ENCODE results near the gene TUBGCP4.
A peak's percentile ranks its signal among the peaks of the same experiment; 100 is the strongest.

TUBGCP4 gene

DNA sequence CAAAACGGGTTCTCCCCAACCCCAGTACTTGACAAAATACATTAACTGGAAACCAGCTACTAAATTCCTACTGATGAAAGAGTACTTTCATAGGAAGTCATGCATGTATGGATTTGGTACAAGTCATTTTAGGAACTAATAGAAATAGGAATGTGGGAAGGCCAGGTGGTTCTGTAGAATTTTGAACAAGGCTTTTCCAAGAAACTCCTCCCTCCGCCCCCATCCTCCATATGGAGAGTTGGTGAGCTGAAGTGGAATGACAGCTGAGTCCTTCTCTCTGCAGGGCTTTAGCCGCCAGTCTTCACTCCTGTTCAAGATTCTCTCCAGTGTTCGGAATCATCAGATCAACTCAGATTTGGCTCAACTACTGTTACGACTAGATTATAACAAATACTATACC is 33.2 kb downstream of the TUBGCP4 start:
- DNase-seq (ENCODE audit: low read depth) = no peak

DNA sequence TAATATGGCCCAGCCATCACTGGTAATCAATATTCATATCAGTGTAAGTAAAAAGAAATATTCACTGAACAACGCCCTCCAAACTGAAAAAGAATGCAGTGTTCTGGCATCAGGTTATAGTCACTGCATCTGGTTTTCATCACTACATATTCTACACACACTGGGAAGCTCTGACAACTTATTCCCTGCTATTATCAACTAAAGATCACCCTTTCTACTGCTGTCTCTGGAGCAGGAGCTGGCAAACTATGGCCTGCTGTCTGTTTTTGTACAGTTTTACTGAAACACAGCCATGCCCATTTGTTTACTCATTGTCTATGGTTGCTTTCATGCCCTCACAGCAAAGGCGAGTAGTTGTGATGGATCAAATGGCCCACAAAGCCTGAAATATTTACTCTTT is 35.3 kb downstream of the TUBGCP4 start:
- DNase-seq (ENCODE audit: low read depth) = no peak

DNA sequence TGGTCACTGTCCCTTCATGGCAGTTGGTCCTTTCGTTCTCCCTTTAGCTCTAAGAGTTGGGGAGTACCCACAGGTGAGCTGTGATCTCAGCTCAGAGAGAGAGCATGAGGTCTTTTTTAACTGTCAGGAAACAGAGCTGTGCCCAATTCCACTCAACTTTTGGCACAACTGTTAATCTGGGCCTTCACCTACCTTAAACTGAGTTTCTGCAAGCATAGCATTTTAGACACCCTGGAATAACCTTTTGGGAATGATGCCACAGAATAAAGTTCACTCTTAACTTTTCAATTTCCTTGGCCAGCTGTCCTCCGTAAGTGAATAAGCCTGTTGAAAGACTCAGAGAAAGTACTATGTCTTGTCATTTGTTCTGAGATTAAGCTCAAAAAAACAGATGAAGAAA is 35.9 kb downstream of the TUBGCP4 start:
- DNase-seq (ENCODE audit: low read depth) = no peak

DNA sequence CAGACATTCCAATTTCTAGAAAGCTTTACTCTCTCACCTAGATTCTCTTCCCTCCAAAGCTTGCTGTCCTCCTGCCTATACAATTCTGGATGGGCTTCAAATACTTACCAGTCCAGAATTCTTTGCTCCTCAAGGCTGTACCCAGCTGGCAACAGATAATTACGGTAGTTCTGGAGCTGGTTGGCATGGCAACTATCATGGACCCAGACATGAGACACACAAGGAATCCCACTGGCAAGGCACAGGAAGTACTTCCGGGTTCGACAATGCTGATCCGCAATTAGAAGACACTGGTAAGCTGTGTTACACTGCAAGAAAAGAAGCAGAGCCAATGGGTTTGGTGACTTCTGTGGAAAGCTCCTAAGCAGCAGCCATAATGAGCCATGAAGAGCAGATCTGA is 37.9 kb downstream of the TUBGCP4 start:
- no peak for DNase-seq (ENCODE audit: low read depth)

DNA sequence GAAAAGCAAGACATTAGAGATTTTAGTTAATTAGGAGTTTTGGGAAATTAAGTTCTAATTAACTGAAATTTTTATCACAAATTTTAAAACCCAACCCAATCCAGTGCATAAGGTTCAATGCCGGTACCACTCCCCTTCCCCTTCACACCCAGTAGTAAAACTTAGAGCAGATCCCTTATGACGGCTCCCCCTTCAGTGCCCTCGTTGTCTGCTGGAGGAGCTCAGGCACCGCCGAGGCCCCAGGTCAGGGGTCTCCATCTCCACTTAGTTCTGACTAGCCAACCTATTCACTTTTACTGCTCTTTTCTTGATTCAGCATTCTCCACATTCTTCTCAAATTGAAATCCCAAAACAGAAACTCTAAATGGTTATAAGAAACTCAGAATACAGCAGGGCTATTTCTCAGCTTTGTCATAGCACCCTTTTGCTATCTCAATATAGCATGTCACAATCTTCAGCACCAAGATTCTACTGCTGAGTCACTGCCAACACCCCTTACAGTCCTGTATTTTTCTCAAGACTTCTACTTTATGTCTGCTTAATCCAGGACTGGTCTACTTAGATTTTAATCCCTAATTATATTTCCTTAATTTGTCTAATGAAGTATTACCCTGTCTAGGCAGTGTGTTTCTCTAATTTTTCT is 39.8 kb downstream of the TUBGCP4 start:
- DNase-seq (ENCODE audit: low read depth) = no peak

DNA sequence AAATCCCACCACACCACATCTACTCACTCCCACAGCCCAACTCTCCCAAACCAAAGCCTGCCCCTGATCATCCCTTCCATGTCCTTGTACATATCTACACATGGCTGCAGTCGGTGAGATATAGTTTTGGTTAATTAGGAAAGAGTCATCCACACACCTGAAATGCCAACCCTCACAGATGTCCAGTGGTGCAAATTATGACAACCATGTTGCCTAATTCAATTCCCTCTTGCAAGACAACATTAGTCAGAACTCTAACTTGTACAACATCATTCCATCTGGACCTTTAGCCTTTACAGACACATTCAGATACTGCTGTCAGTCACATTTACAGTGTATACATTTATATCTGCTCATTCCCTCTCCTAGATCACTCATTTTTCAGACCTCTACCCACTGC is 41.2 kb downstream of the TUBGCP4 start:
- no peak for DNase-seq (ENCODE audit: low read depth)

DNA sequence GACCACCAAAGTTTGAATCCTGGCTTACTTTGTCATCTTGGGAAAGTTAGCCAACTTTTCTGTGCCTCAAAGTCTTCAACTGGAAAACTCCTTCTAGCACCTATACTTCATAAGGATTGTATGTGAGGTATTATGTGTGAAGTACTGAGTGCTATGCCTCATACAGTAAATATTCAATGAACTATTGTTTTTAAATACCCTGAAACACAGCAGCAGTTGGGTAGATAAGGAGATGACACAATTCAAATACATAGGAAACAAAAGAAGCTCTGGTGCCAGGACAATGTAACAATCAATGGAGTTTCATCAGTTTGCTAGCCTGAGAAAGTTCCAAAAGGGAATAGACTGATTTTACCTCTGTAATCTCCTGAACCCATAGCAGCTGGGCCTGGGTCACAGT is 43.3 kb downstream of the TUBGCP4 start:
- no peak for DNase-seq (ENCODE audit: low read depth)

DNA sequence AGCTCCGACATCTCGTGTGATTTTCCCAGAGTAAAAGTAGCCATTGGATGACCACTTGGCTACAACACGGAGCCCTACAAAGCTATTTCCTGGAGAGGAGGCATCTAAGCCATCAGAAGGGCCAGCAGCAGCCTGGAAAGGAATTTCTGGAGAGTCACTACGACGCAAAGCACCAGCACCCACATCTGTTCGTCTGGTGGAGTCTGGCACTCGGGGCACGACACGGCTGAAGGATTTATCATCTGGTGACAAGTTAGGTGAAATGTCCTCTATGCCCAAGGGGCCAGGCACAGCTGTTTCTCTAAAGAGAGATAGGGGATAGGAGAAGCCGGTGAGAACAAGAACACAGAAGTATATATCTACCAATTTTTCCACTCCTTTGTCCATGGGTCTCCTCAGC is 49.5 kb downstream of the TUBGCP4 start:
- no peak for DNase-seq (ENCODE audit: low read depth)

DNA sequence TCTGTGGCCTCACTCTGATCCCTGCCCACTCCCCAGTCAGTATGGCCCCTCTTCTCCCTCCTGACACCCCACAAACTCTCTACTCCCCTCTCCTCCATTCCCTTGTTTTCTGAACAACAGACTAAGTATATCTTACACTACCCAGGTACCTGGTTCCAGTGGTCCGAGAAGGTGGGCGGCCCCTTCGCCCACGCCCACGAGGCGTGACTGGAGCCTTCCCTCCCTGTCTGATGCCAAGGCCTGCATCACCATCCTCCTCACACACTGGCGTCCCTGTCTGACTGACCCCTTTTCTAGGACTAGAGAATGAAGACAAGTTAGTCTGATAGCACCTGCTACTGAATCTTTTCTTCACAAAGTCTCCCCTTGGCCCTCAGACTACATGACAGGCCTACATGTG is 50.0 kb downstream of the TUBGCP4 start:
- DNase-seq (ENCODE audit: low read depth) = no peak

DNA sequence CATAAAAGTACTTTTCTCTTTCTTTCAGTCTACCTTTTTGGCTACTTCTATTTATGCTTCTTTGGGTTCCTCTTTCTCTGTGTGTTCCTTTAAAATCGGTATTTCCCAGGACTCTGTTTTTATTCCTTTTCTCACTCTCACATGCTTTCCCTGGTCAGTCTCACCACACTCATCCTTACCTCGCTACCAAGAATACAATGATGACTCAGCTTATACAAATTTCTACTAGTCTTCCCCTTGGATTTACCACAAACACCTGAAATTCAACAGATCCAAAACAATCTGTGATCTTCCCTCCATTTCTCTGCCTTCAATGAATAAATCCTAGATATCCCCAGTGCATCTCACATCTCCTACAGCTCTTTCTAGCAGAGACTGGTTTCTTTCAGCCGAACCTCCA is 52.9 kb downstream of the TUBGCP4 start:
- DNase-seq (ENCODE audit: low read depth) = no peak

DNA sequence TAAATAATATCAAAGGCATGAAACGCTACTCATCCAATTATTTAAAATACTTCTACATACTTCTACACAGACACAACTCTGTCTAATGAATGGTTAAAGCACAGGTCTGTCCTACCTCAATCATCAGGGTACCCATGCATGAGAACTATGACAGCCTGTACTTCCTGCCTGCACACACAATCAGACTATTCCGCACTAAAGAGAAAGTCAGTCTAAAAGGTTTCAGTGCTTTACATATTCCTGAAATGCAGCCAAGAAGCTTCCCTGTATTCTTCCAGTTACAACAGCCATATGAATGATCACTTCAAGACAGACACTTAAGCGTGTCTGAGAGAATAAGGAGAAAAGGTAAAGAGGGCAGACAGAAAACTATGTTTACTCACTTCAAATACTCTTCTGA is 58.8 kb downstream of the TUBGCP4 start:
- no peak for DNase-seq (ENCODE audit: low read depth)

DNA sequence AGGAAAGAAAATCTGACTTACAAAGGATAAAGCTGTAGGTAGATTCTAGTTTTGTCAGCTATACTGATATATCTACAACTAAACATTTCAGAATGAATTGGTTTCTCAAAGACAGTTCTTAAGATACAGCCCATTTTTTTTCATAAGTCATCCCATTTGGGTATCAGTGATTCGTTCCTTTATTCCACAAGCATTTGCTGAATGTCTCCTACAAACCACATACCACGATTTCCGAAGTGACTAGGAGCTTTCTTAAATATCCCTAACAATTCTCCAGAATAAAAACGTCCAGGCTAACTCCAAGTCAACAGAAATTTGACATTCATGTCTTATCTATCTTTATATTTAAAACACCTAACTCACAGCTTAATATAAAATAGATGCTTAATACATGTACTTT is 62.3 kb downstream of the TUBGCP4 start:
- no peak for DNase-seq (ENCODE audit: low read depth)

DNA sequence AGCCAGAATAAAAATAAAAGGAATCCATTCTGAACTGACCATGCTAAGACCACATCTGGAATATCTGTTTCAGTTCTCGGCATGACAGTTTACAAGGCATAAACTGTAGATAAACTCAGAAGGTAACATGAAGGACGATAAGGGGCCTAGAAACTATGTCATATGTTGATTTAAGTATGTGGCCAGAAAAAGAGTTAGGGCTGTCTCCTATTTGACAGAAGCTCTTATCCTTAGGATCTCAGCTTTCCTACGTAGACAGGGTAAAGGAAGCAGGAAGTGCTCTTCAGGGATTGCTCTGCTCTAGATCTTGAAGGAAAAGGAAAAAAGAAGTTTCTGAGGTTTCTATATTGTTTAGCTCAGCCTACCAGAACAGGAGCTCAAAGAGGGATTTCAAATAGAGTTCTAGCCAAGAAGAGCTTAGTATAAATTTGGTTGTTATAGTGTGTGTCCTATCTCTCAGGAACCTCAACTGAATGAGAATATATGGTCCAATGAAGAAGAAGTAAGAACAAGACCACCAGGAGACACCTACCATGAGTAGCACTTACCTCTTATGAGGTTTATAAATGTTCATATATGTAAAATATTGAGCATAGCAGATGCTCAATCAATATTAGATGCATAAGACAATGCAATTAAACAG is 62.9 kb downstream of the TUBGCP4 start:
- no peak for DNase-seq (ENCODE audit: low read depth)

DNA sequence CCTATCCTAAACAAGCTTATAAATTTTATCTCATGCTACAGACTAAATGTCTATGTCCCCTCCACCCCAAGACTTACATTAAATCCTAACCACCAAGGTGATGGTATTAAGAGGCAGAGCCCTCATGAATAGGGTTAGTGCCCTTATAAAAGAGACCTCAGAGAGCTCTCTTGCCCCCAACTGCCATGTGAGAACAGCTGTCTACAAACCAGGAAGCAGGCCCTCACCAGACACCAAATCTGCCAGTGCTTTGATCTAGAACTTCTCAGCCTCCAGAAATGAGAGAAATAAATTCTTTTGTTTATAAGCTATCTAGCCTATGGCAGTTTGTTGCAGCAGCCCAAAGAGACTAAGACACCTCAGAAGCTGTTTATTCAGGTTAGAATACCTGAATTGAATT is 63.5 kb downstream of the TUBGCP4 start:
- no peak for DNase-seq (ENCODE audit: low read depth)

DNA sequence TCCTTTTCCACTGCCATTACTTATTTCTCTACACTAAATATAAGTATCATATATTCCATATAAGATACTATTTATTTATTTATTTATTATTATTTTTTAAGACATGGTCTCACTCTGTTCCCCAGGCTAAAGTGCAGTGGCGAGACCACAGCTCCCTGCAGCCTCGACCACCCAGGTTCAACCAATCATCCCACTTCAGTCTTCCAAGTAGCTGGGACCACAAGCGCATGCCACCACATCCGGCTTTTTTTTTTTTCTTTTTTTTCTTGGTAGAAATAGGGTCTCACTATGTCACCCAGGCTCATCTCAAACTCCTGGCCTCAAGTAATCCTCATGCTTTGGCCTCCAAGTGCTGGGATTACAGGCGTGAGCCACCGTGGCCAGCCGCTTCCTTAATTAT is 65.5 kb downstream of the TUBGCP4 start:
- DNase-seq (ENCODE audit: low read depth) = no peak

DNA sequence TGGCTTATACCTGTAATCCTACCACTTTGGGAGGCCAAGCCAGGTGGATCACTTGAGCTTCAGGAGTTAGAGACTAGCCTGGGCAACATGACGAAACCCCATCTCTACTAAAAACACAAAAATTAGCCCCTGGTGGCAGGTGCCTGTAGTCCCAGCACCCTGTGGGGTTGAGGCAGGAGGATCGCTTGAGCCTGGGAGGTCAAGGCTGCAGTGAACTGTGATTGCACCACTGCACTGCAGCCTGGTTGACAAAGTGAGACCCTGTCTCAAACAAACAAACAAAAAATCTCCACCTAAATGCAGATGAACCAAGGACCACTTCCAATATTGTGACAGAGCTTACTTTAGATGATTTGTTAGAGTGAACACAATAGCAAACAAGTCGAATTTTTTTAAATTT is 68.4 kb downstream of the TUBGCP4 start:
- DNase-seq (ENCODE audit: low read depth) = no peak

DNA sequence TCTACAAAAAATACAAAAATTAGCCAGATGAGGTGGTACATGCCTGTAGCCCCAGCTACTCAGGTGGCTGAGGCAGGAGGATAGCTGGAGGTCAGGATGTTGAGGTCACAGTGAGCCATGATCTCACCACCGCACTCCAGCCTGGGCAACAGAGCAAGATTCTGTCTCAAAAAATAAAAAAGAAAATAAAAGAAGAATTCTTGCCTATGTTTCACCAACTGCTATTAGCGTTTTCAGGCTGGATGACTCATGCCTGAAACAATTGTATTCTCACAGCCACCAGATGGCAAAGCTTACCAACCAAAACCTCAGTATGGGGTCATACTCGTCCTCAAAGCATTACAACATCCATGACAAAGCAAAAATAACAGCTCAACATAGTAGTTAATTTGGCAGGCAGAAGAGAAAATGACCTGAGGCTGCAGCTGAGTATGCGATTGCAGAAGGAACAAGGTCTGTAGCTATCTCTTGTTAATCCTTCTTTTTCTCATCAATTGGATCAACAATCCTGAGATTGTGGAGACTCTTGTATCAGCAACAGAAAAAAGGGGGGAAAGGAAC is 69.9 kb downstream of the TUBGCP4 start:
- peak; percentile 12 for DNase-seq (ENCODE audit: low read depth)

DNA sequence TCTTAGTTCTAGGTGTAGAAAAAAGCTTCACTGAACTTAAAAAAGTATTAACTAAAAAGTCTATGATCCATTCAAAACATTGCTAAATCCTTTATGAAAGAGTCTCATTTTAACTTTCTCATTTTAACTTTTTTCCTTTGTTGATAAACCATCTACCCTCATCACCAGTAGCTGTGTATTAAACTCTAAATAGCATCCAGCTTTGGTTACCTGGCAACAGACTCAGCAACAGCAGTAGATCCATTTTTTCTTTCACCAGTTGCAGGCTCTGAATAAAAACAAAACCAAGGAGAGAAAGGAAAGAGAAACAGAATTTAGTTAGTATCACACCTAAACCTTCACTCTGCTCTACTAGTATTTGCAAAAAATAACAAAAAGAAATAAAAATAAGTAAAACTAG is 70.4 kb downstream of the TUBGCP4 start:
- no peak for DNase-seq (ENCODE audit: low read depth)

DNA sequence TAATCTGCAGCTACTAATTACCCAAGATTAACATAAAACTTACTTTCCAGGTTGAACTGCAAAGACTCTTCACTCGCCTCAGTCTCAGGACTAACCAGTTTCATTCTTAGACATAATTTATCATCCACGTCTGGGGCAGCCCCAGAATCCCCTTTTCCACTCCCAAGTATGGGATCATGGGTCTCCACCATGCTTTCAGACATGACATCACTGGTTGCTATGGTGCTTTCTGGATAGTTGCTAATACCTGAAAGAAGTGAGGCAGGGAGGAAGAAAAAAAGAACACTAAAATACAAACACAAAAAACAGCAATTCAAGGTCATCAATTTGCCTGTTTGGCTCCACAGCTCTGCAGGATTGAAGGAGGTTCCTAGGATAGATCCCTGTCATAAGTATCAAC is 75.4 kb downstream of the TUBGCP4 start:
- no peak for DNase-seq (ENCODE audit: low read depth)

DNA sequence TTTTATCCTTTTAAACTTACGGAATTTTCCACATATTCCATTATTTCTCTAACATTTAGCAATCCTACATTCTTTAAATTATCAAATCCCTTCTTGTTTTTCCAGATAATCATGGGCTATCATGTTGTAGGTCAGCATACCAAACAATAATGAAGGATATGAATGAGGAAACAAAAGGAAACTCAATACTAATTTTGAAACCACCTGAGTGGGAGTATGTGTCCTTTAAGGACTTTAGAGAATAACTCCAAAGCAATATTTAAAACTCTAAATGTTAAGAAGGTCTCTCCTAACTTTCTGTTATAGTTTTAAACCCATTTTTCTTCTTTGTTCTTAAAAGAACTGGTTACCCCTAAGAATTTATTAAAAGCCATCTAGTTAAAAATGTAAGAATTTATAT is 79.1 kb downstream of the TUBGCP4 start:
- no peak for DNase-seq (ENCODE audit: low read depth)
